Esophagus (tissue), 2 donors: ENCODE results near the gene EGLN1. TPM values are rescaled to one million over a fixed set of nuclear protein-coding genes. Genes with fewer than 3 reads are reported as not detected.

Experiments used
- H3K27ac ChIP-seq, 2 donors: one replicate each; pipeline ENCODE4 v1.5.1; 2013; ENCODE audit warnings: low read depth in 2 of 2, mild to moderate bottlenecking in 2 of 2, inconsistent platforms in 1 of 2, low read length in 1 of 2, moderate library complexity in 1 of 2
- H3K27me3 ChIP-seq, 2 donors: one replicate each; pipeline ENCODE4 v1.6.1; 2013; ENCODE audit warnings: low read length in 2 of 2, control low read depth in 1 of 2, mild to moderate bottlenecking in 1 of 2; ENCODE audit not compliant: insufficient read depth in 2 of 2, control insufficient read depth in 1 of 2
- H3K36me3 ChIP-seq, 2 donors: one replicate each; pipeline ENCODE4 v1.6.1; 2013; ENCODE audit warnings: low read length in 1 of 2; ENCODE audit not compliant: control insufficient read depth in 2 of 2, insufficient read depth in 2 of 2
- H3K4me1 ChIP-seq, 2 donors: one replicate each; pipeline ENCODE4 v1.6.1; 2013; ENCODE audit warnings: low read length in 1 of 2; ENCODE audit not compliant: control insufficient read depth in 2 of 2, insufficient read depth in 2 of 2
- H3K4me3 ChIP-seq, 2 donors: one replicate each; pipeline ENCODE4 v1.5.1; 2013; ENCODE audit warnings: low read length in 2 of 2, mild to moderate bottlenecking in 2 of 2, low read depth in 1 of 2, moderate library complexity in 1 of 2
- H3K9me3 ChIP-seq, 2 donors: one replicate each; pipeline ENCODE4 v1.6.1; 2013; ENCODE audit warnings: mild to moderate bottlenecking in 2 of 2, low read depth in 1 of 2, low read length in 1 of 2, moderate library complexity in 1 of 2; ENCODE audit not compliant: control insufficient read depth in 2 of 2, insufficient read depth in 1 of 2
- WGBS, 2 donors: extraction: QIAGEN DNeasy Blood & Tissue Kit; methylation state at CpG; one replicate each; pipeline ENCODE4 v1.1.7; 2013; 5-methylcytosine and 5-hydroxymethylcytosine counted together
- polyA plus RNA-seq, 2 donors: library from polyadenylated mRNA; stranded (reverse); fragments of 200-250 nt; gene quantifications; one replicate each; pipeline ENCODE4 v1.2.3, GENCODE V29; 2013
- donor health status: healthy with polysubstance abuse.
- donor health status: Bipolar disorder and iron deficiency.

EGLN1 gene
- polyA plus RNA-seq, 2 donors, result 8.7 to 12.5 TPM

DNA sequence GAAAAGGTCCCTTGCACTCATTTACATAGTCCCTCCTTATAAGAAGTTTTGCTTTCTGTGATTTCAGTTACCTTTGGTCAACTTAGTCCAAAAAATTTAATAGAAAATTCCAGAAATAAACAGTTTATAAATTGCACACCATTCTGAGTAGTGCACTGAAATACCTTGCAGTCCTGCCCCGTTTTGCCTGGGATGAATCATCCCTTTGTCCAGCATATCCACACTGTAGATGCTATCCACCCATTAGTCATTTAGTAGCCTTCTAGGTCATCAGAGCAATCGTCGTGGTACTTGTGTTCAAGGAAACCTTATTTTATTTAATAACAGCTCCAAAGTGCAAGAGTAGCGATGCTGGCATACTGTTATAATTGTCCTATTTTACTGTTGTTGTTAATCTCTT is 46.0 kb downstream of the EGLN1 start:
- Histone ChIP-seq H3K4me1 (no peaks in the 10 kb centered on the region), H3K36me3 (no peaks in the 10 kb centered on the region), H3K27ac (no peak overlapping the region), H3K27me3 (no peaks in the 10 kb centered on the region), H3K4me3 (no peak overlapping the region), H3K9me3 (no peaks in the 10 kb centered on the region)
- WGBS, 2 donors, result 60 to 73% methylated on average over 4 of the region's 4 CpGs

DNA sequence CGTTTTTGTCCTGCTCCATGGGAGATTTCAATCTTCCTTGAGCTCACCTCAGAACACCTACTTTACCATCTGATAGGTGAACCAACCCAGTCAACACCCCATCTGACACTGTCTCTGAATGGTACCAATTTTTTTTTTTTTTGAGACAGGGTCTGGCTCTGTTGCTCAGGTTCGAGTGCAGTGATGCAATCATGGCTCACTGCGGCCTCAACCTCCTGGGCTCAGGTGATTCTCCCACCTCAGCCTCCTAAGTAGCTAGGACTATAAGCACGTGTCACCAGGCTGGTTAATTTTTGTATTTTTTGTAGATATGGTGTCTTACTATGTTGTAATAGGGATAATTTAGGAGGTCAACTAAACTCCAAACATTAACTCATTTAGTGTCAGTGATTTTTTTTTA is 47.7 kb downstream of the EGLN1 start:
- Histone ChIP-seq H3K27me3 (no peaks in the 10 kb centered on the region), H3K27ac (no peak overlapping the region), H3K4me3 (no peak overlapping the region), H3K4me1 (no peaks in the 10 kb centered on the region), H3K36me3 (peaks cover 0 to 1% of the 10 kb centered on the region in 2 donors), H3K9me3 (no peaks in the 10 kb centered on the region)
- 88 to 94% methylated on average over 4 of the region's 4 CpGs for WGBS, 2 donors

DNA sequence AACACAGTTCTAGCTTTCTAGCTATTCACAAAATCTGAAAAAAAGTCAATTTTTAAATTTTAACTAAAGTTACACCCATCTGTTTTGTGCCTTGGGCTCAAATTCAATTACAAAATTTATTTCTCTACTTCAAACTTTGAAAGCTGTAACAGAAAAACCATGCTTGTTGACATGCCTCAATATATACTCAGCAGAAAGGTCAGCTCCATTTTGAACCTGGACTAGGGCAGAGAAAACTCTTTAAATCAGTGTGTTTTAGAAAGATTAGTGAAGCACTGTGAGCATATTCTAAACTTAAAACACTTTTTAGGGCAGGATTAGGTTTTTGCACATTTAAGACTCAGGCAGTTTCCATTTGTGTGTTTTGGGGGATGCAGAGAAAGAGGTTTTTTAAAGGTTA is 49.6 kb downstream of the EGLN1 start:
- Histone ChIP-seq H3K27me3 (no peaks in the 10 kb centered on the region), H3K4me3 (no peak overlapping the region), H3K4me1 (no peaks in the 10 kb centered on the region), H3K36me3 (peaks cover 0 to 3% of the 10 kb centered on the region in 2 donors), H3K27ac (no peak overlapping the region), H3K9me3 (no peaks in the 10 kb centered on the region)

DNA sequence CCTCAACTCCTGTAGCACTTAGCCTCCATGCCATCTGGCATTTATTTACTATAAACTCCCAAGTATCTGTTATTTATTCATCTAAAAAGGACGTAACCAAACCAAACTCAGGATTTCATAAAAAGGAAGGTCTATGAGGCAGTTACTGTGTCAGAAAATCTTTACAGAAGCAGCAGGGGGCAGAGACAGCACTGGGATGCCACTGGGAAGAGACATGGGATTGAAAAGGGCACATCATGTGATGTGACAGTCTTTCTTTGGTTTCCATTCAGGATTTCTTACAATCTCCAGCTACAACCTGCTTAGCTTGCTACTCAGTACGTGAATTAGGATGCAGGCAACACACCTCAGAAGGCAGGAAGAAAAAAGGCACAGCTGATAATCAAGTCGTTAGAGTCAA is 52.8 kb downstream of the EGLN1 start:
- Histone ChIP-seq H3K36me3 (peaks cover 0 to 3% of the 10 kb centered on the region in 2 donors), H3K27me3 (no peaks in the 10 kb centered on the region), H3K4me1 (no peaks in the 10 kb centered on the region), H3K9me3 (no peaks in the 10 kb centered on the region), H3K27ac (no peak overlapping the region), H3K4me3 (no peak overlapping the region)
- 79 to 84% methylated on average over 3 of the region's 3 CpGs for WGBS, 2 donors

DNA sequence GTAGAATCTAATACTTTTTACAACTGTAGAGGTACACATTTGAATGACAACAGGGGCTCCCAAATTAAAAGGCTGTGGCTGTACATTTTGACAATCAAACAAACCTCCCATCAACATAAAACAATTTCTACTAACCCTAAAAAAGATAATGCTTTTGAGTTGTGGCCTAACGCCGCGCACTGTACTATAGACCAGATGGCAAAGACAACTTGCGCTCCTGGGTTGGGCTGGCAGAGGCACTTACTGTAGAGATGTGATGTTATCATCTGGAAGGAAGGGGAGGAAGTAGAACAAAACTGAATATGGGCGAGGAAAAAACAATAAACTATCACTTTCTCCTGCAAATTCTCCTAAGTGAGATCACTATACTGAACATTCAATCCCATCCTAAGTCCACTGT is 57.9 kb downstream of the EGLN1 start:
- Histone ChIP-seq H3K27ac (no peak overlapping the region), H3K4me1 (no peaks in the 10 kb centered on the region), H3K27me3 (no peaks in the 10 kb centered on the region), H3K4me3 (no peak overlapping the region), H3K36me3 (no peaks in the 10 kb centered on the region), H3K9me3 (no peaks in the 10 kb centered on the region)
- WGBS, 2 donors, result 92 to 93% methylated on average over 5 of the region's 5 CpGs

DNA sequence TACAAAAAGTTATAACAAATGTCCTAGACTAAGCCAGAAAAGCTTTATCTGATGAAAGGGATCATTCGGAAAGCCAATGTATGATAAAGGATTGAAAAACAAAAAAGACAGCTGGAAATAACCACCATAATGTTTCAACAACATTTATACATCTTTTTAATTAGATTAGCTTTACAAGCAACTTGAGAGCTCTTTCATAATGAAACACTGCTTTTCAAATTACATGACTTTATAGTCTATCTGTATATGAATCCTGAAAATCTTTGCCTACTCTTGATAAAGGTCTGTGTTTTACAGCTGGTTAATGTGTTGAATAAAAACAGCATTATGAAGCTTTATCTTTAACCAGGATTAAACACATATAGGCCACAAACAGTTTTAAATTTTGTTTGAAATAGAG is 58.5 kb downstream of the EGLN1 start:
- H3K36me3 ChIP-seq, result no peaks in the 10 kb centered on the region
- no peak overlapping the region for H3K4me3 ChIP-seq
- H3K9me3 ChIP-seq, result no peaks in the 10 kb centered on the region
- 87 to 95% methylated on average over 1 of the region's 1 CpG for WGBS, 2 donors
- H3K4me1 ChIP-seq, result no peaks in the 10 kb centered on the region
- H3K27me3 ChIP-seq, result no peaks in the 10 kb centered on the region
- no peak overlapping the region for H3K27ac ChIP-seq

DNA sequence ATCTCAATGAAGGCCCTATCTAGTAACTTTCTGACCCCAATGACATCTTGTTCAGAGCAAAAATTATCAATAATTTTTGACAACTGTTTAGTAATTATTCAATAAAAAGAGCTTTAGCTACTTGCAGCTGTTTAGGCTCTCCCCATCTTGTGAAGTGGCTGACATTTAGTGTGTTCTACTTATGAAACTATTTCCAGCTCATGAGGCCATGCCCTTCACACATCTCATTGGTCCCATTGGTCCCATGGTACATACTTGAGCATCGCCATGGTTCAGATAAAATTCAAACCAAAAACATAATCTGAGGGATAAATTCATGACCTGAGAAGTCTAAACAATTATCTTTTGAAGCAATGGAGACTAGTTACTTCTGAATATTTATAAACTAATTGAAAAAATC is 59.8 kb downstream of the EGLN1 start:
- Histone ChIP-seq H3K27me3 (no peaks in the 10 kb centered on the region), H3K27ac (no peak overlapping the region), H3K9me3 (no peaks in the 10 kb centered on the region), H3K36me3 (no peaks in the 10 kb centered on the region), H3K4me3 (no peak overlapping the region), H3K4me1 (no peaks in the 10 kb centered on the region)
- WGBS, 2 donors, result 90 to 100% methylated on average over 1 of the region's 1 CpG

DNA sequence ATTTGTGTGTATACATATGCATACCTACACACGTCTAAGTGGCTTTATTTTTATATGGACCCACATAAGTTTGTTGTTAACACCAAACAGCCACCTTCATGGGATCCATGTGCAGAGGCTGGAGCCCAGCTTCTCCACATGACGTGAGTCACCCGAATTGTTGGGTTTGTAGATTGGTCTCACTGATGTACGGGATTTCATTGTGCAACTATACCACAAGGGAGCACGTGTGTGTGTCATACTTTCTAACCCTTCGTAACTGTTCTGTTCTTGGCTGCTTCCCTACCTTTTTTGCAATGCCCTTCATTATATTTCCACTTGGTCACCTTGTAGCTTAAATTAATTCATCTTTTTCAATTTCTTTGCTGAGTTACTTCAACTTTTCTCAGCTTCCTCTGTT is 63.0 kb downstream of the EGLN1 start:
- no peaks in the 10 kb centered on the region for H3K27me3 ChIP-seq
- no peaks in the 10 kb centered on the region for H3K4me1 ChIP-seq
- H3K4me3 ChIP-seq, result no peak overlapping the region
- WGBS, 2 donors, result 72 to 81% methylated on average over 6 of the region's 6 CpGs
- no peaks in the 10 kb centered on the region for H3K36me3 ChIP-seq
- H3K27ac ChIP-seq, result no peak overlapping the region
- H3K9me3 ChIP-seq, result no peaks in the 10 kb centered on the region

DNA sequence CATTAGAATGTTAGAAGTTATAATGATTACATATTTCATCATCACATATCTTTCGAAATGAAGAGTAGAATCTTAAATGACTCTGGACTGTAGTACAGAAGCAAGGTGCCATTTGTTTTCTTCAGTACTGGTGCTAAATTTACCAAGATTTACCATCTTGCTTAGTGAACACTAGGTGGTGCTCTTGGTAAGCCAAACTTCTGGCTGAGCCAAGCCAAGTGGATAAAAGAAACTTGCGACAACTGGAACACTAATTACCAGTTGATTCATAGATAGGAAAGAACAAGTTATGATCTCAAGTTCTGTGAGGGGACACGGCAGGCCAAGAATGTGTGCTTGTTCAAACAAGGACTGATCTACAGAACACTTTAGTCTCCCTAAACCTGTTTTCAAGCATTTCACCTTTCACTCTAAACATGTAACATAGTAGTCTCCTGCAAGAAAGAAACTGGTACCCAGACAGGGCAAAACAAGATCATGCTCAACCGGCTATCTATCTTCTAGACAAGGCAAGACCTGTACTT is 64.2 kb downstream of the EGLN1 start:
- 10% methylated on average over 4 of the region's 4 CpGs for WGBS, 2 donors
- no peak overlapping the region for H3K4me3 ChIP-seq
- no peaks in the 10 kb centered on the region for H3K27me3 ChIP-seq
- no peaks in the 10 kb centered on the region for H3K9me3 ChIP-seq
- no peaks in the 10 kb centered on the region for H3K36me3 ChIP-seq
- no peaks in the 10 kb centered on the region for H3K4me1 ChIP-seq
- no peak overlapping the region for H3K27ac ChIP-seq

DNA sequence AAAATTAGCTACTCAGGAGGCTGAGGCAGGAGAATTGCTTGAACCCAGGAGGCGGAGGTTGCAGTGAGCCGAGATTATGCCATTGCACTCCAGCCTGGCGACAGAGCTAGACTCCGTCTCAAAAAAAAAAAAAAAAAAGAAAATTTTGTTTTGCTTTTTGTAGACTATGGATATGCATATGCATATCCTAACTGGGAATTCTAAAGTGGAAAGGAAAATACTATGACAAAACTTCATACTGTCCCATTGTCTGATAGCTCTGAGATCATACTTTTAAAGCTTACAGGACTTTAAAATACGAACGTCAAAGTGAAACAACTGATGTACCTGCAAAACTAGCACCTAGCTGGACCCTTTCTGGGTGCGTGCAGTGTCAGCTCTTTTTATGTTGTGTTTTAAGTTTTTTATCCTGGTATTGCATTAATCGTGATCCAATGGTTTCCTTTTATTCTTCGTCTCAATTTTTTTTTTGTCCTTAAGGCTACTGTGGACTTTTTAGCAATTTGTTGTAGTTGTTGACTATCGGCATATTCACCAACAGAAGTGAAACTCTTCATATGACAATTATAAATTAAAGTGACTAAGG is 64.8 kb downstream of the EGLN1 start:
- Histone ChIP-seq H3K4me1 (no peaks in the 10 kb centered on the region), H3K9me3 (no peaks in the 10 kb centered on the region), H3K27ac (no peak overlapping the region), H3K4me3 (no peak overlapping the region), H3K36me3 (no peaks in the 10 kb centered on the region), H3K27me3 (no peaks in the 10 kb centered on the region)
- WGBS, 2 donors, result 72 to 76% methylated on average over 10 of the region's 10 CpGs
